Activated CD8-positive, alpha-beta memory T cell treated with anti-CD3 and anti-CD28 coated beads for 36 hours (primary cell): ENCODE measurements around the gene SH2D7. TPM values are rescaled to one million over a fixed set of nuclear protein-coding genes. Genes with fewer than 3 reads are reported as not detected.
"Not testable (repeated sequence)": the region's sequence is repeated elsewhere in the genome, so short reads cannot be mapped to it uniquely, and the experiment has no call there.

ENCODE experiments used
- CTCF ChIA-PET: fragments of 350-600 bp; sonication (Branson Sonifier 250); formaldehyde crosslinking; loops from one replicate; lab custom pipeline; 2021; ENCODE audit warnings: antibody characterized with exemption; lab: Charles Lee
- POLR2A ChIA-PET: fragments of 350-600 bp; sonication (Branson Sonifier 250); formaldehyde crosslinking; loops from one replicate; lab custom pipeline; 2021; ENCODE audit warnings: antibody characterized with exemption; lab: Charles Lee
- total RNA-seq, 2 experiments: library from RNA; stranded (reverse); gene quantifications; one replicate each; pipeline ENCODE4 v1.2.3, GENCODE V29; 2021

The SH2D7 gene
- total RNA-seq, 2 experiments from 2014 or later = not detected

GRCh38 chr15:78140292-78140691, 47.9 kb downstream of the SH2D7 start:
- CTCF ChIA-PET = no interaction called here
- POLR2A ChIA-PET = no interaction called here

- ChIA-PET CTCF (interaction anchor here (0.7 kb wide), 1 partner anchor 36 kb away, joined by 3 read pairs; no protein-coding TSS in a partner anchor), POLR2A (no interaction called here)
Observed at GRCh38 chr15:78142332-78142731, 50.0 kb downstream of the SH2D7 start.

- CTCF ChIA-PET = interaction anchor here (1.1 to 1.2 kb wide), 2 partner anchors 12 to 95 kb away, joined by 3 read pairs; no protein-coding TSS in a partner anchor
- POLR2A ChIA-PET = no interaction called here
Observed at GRCh38 chr15:78146425-78147154, 54.2 kb downstream of the SH2D7 start.

- ChIA-PET POLR2A (no interaction called here), CTCF (interaction anchor here (0.8 kb wide), 1 partner anchor 48 kb away, joined by 4 read pairs; no protein-coding TSS in a partner anchor)
Observed at GRCh38 chr15:78147566-78147965, 55.2 kb downstream of the SH2D7 start.

- CTCF ChIA-PET = interaction anchor here (0.8 to 2.4 kb wide), 4 partner anchors 17 to 92 kb away, joined by 3 to 8 read pairs (median 4); partner anchors contain the start of gene CIB2
- POLR2A ChIA-PET = interaction anchor here (0.6 to 1.1 kb wide), 7 partner anchors 17 to 151 kb away, joined by 3 to 6 read pairs (median 5); partner anchors contain the start of genes CIB2, DNAJA4 and SKIC8
Observed at GRCh38 chr15:78148392-78149067, 56.2 kb downstream of the SH2D7 start.

GRCh38 chr15:78149068-78149804, 56.9 kb downstream of the SH2D7 start, which contains the start of gene IDH3A:
Gene IDH3A, plus strand, starts transcription at chr15:78149362. Its CDS starts 42 bp downstream, at chr15:78149404.
- POLR2A ChIA-PET = interaction anchor here (0.6 to 1.1 kb wide), 7 partner anchors 18 to 150 kb away, joined by 3 to 6 read pairs (median 5); partner anchors contain the start of genes CIB2, DNAJA4 and SKIC8

DNA sequence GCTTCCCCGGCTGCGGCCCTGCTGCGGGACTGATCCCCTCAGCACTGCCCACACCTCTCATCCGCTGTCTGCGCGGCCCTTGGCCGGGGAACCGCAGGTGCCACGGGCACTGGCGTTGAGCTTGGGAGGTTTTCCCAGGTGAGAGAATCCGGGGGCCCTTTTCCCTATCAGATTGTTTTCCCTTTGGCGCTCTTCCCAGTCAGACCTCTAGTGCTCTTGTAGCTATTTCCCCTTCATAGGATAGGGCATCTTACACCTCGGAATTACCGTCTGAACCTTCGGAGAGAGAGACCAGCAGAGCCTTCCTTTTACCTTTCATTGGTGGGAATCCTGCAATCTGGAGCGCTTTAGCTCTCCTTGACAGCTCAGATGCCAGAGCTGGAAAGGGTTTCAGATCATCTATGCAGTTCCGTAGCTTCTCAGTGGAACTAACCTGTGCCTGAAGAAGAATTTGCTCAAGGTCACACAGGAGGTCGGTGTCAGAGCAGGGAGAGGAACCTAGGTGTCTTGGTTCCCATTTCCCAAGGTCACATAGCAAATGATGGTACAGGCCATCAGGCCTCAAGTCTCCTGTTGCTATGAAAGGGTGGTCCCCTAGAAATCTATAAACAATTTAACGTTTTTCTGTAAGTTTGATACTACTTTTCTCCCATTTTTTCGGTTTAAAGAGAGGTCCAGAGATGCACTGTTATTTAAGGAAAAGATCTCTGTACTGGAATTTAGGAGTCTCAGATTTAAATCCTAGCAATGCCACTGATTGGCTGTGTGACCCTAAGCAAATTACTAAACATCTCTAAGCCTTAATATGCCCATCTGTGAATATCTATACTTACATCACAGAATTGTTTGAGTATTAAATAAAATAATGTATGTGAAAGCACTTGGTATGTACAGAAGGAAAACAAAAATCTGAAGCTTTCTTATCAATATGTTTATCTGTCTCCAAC, 57.7 kb downstream of the SH2D7 start:
- ChIA-PET CTCF (interaction anchor here (1.1 to 2.4 kb wide), 3 partner anchors 19 to 91 kb away, joined by 3 to 8 read pairs (median 5); partner anchors contain the start of gene CIB2), POLR2A (interaction anchor here (0.6 to 1.1 kb wide), 3 partner anchors 20 to 289 kb away, joined by 3 to 7 read pairs (median 6); no protein-coding TSS in a partner anchor)

More at GRCh38 chr15:78149068-78149804, 56.9 kb downstream of the SH2D7 start, which contains the start of gene IDH3A:
- CTCF ChIA-PET = interaction anchor here (1.1 to 2.4 kb wide), 3 partner anchors 18 to 91 kb away, joined by 3 to 8 read pairs (median 5); partner anchors contain the start of gene CIB2

GRCh38 chr15:78151075-78151474, 58.7 kb downstream of the SH2D7 start:
- CTCF ChIA-PET, POLR2A ChIA-PET: not testable (repeated sequence)

Other genes with a start within 250 kb of the SH2D7 start
- gene TBC1D2B, start 14.8 kb upstream of the SH2D7 start, total RNA-seq = 10 to 100 TPM; 43.0 to 45.3 TPM
- gene CIB2, start 38.9 kb downstream of the SH2D7 start, total RNA-seq = 1 to 10 TPM; 2.6 to 2.8 TPM
- gene IDH3A, start 56.8 kb downstream of the SH2D7 start, total RNA-seq = 100 to 1,000 TPM; 143 to 144 TPM
- gene ACSBG1, start 142.0 kb downstream of the SH2D7 start, total RNA-seq = not detected
- gene DNAJA4, start 172.0 kb downstream of the SH2D7 start, total RNA-seq = 10 to 100 TPM; 36.1 to 38.8 TPM
- 10 to 100 TPM; 68.0 to 70.3 TPM for gene SKIC8, start 207.0 kb downstream of the SH2D7 start, total RNA-seq
- not detected for gene CRABP1, start 247.8 kb downstream of the SH2D7 start, total RNA-seq